ENCODE data around the gene CTSD.

The CTSD gene

DNA sequence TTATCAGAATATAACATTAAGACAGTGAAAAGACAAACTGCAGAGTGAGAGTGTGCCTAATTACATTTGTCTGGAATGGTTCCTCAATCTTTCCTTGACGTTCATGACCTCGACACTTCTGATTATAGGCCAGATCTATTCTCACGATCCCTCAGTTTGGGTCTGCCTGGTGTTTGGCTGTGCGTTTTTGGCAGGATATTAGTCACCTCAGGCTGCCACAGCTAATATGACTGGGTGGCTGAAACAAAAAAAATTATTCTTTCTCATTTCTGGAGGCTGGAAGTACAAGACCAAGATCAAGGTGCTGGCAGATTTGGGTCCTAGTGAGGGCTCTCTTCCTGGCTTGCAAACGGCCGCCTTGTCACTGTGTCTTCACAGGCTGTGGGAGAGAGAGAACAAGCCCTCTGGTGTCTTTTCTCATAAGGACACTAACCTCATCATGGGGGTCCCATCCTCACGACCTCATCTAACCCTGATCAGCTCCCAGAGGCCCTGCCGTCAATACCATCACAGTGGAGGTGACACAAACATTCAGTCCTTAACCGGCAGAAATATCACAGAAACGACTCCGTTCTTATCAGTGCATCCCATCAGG, 36.5 kb downstream of the CTSD start:
- DNase-seq: no peak

DNA sequence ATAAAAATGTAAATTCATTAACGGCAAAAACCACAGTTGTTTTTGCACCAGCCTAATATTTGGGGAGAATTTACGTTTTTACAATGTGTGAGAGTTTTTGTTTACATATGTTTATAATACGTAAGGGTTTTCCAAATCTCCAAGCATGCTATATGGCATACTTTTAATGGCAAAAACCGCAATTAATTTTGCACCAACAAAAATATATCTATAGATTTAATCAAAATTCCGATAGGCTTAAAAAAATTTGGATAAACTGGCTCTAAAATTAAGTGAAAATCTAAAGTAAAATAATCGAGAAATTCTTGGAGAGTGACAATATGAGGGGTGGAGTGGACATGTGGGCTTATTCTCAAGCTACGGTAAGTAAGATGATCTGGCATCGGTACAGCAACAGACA, 43.9 kb downstream of the CTSD start:
- no peak for DNase-seq

GRCh38 chr11:1718326-1718725, 45.4 kb downstream of the CTSD start:
- DNase-seq: no peak

GRCh38 chr11:1717745-1718144, 46.0 kb downstream of the CTSD start:
- no peak for DNase-seq

- no peak for DNase-seq
Measured at GRCh38 chr11:1714908-1715885, 48.5 kb downstream of the CTSD start.

- DNase-seq: no peak
Measured at GRCh38 chr11:1708716-1709115, 55.0 kb downstream of the CTSD start.

DNA sequence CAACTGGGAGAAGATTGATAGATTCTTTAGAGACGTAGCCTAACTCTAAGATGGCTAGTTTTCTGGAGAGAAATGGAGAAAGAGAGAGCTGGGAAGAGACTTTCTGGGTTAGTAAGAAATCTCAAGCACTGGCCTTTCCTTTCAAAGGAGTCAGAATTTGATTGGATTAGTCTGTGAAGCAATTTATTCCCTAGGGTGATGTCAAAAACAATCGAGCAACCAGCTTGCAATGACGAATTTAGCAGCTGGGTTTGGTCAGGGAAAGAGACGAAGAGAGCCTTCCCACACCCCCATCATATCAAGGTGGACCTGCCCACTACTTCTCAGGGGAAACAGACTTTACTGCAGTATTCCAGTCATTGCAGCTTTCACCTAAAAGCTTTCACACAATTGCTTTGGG, 56.0 kb downstream of the CTSD start:
- DNase-seq: no peak

DNA sequence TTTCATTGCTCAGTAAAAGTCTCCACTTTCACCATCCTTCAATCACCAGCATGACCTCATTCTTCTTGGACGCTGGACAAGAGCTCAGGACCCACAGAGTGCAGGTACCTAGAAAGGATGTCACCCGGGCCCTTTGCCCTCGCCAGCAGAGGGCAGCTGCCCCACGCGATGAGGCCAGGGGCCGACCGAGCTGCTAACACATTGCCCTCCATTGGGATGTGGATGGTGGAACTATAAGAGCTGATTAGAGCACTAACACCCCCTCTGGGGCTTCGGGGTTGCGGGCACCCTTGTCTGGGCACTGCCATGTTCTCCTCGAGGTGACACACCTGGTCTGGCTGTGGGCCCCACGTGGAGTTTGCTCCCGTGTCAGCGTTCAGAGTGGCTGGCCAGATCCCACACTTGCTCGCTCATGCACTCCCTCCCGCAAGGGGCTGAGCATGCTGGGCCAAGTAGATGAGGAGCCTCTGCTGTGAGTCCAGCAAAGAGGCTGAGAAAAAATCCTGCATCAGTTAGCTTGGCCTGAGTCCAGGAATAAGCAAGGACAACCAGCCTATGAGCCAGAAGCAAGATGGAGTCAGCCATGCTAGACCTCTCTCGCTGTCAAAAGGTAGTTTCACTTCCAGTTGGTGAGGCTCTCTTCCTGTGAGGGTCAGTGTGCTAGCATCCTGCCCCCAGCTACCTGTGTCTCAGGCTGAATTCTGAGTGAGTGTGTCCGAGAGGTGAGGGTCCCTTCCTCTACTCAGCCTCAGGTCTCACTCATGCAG, 56.9 kb downstream of the CTSD start:
- no peak for DNase-seq

DNA sequence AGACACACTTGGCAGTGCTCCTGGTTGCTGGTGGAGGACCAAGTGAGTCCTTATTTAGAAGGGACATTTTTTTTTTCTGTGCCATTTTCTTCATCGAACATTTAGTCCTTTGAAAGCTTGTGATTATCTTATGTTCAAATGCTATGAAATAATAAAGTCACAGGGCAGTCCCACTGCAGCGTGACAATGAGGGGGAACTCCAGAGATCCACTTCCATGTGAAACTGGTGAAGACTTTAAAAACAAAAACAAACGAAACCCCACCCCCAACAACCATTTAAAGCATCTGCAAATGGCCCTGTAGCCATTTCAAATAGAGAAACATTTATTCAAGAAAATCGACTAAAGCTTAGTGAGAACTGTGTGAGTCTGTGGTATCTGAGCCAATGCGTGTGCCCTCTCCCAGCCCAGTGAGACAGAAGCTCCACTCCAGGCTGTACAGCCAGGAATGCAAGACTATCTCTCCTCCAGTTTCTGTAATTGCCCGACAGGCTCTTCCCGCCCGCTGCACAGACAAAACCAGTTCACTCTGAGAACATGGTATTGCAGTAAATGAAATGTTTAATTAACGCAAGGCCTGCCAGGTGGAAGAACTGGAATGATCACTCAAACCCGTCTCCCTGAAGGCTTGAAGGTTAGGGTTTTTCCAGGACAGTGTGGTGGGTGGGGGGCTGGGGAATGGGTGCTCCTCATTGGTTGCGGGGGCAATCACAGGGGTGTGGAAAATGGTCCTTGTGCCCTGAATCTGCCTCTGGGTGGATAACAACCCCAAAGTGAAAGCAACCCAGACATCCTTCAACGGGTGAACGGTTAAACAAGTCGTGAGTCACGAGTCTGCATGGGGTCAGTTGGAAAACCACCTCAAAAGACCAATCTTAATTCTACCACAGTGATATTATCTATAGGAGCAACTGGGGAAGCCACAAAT, 58.3 kb downstream of the CTSD start:
- no peak for DNase-seq

- no peak for DNase-seq
Measured at GRCh38 chr11:1703146-1703545, 60.6 kb downstream of the CTSD start.

All from DMS153 (cell line).